GM12801 (cell line): Measurements from ENCODE around the gene ZNF710.

ENCODE experiments used
- CTCF ChIP-seq: IDR thresholded peaks from one replicate; pipeline ENCODE4 v1.5.1; 2011; ENCODE audit warnings: control low read depth; ENCODE audit not compliant: insufficient read length; ENCODE audit errors: extremely low read depth

The ZNF710 gene

GRCh38 chr15:90099868-90100831 is 99.0 kb downstream of the ZNF710 start:
- TF ChIP-seq CTCF = no peak

DNA sequence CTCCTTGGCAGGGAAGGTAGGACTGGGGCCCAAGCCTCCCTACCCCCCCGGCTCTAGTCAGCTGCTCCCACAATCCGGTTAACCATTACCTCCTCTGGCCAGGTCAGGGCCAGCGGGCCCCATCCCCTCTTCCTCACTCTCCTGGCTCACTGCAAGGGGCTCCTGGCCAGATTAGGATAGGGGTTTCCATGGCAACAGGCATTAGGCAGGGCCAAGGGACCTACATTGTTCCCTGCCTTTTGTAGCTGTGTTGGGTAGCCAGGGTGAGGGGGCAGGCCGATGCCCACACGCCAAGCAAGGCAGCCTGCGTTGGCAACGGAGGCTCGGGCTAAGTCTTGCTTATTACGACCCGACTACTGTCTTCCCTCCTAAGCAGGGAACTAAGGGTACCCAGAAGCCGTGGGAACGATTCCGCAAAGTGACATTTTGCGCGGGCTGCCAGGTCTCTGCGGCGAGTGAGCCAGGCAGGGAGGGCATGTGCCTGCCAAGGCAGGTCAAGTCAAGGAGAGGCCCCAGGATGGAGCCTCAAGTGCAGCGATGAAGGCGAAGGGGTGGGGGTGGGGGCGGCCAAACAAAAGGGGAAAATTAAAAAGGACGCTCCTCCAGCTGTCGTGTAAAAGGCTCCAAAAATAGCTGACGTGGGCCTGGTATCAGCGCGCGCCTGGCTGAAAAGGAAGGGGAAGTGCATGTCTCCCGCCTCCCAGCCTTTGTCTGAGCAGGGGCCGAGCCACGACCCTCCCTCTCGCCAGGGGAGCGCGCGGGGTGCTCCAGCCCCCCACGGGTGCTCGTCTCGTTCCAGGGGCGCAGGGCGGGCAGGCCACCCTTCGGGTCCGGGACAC is 100.2 kb downstream of the ZNF710 start:
- TF ChIP-seq CTCF = no peak

- no peak for TF ChIP-seq CTCF
These were observed 101.1 kb downstream of the ZNF710 start, which contains the start of gene IDH2 for GRCh38 chr15:90101969-90102890. Gene IDH2, minus strand, starts transcription at chr15:90102468. Its CDS starts 78 bp downstream, at chr15:90102390.

DNA sequence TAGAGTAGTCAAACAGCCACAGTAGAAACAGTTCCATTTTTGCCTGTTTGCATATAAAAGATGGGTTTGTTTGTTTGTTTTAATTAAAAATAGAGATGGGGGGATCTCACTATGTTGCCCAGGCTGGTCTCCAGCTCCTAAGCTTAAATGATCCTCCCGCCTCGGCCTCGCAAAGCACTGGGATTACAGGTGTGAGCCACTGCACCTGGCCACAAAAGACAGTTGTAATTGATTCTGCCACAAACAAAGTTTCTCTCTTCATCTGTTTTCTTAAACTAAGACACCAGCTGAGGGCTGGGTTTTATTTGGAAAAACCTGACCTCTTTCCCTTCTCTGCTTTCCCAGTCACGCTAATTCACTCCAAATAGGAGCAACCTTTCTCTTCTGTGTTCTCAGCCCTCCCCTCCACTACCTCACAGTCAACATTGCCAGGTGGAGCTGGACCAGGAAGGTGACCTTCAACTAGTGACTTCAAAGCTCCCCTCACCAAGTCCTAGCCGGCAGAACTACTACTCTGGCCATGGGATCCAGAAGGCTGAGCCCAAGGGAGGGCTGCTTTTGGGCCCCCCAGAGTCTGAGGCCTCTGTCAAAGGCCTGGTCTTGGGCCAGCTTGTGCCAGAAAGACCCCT is 102.7 kb downstream of the ZNF710 start:
- TF ChIP-seq CTCF = no peak

DNA sequence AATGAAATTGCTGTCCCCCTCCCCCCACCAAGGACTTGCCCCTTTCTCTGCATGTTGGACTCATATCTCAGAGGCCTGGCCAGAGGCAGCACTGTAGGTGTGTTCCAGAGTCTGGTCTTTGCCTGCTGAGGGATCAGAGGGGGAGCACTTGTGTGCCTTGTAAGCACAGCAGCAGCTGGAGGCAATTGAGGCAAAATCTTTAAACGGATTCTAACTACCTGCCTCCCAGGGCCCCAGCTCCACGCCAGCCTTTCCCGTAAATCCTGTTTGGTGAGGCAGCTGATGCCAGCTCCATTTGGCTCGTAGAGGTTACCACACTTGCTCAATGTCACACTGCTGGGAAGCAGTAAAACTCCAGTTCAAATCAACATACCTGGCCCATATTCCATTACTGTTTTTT is 103.4 kb downstream of the ZNF710 start:
- no peak for TF ChIP-seq CTCF

DNA sequence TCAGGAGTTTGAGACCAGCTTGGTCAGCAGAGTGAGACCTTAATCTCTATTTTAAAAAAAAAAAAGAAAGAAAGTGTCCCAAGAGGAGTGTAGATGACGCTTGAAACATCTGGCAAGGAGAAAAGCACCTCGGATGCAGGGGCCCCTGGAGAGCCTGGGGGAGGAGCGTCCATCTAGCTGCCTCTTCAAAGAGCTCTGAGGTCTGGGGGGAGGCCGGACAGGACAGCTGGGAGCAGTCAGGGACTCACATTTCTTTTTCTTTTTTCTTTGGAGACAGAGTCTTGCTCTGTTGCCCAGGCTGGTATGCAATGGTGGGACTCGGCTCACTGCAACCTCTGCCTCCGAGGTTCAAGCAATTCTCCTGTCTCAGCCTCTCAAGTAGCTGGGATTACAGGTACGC is 104.4 kb downstream of the ZNF710 start:
- TF ChIP-seq CTCF = no peak
